ENCODE results near the gene PDZD7.

Gene PDZD7

DNA sequence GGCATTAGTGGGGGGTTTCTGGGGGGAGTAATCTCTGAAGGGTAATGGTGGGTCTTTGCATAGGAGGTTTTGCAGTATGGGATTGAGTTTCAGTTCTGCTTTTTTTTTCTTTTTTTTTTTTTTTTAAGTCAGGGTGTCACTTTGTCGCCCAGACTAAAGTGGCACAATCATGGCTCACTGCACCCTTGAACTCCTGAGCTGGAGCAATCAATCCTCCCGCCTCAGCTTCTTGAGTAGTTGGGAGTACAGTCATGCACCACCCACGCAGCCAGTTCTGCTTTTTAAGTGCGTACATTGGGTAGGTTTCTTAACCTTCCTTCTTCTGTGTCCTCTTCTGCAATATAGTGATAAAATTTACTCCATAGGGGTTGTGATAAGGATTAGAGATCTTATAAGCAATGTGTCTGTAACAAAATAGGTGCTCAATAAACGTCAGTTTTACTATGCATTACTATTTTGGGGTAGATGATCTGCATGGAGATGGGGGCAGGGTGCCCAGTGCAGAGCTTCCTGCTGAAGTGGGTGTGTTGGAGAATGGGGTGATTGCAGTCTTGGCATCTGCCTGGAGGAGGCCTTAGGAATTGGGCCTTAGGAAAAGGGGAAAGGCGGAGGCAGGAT, 40.4 kb upstream of the PDZD7 start:
- Histone ChIP-seq H3K4me3 (ENCODE audit: low read depth in 1 of 2, low read length in 2 of 2) (no peak overlapping the region), H3K9ac (ENCODE audit: low read depth, low read length) (no peak overlapping the region), H3K27me3 (ENCODE audit: insufficient read depth, low read length, poor library complexity) (peaks cover 16% of the 10 kb centered on the region), H3K79me2 (ENCODE audit: insufficient read depth, low read length) (no peaks in the 10 kb centered on the region), H3K4me1 (ENCODE audit: insufficient read depth, low read length) (peaks cover 8% of the 10 kb centered on the region), H2AFZ (ENCODE audit: low read depth, low read length) (no peak overlapping the region), H3K4me2 (ENCODE audit: insufficient read depth, low read length) (no peak overlapping the region), H4K20me1 (ENCODE audit: insufficient read depth, low read length) (no peaks in the 10 kb centered on the region), H3K9me3 (ENCODE audit: insufficient read depth, low read length, severe bottlenecking) (no peaks in the 10 kb centered on the region), H3K36me3 (ENCODE audit: insufficient read depth, low read length) (no peaks in the 10 kb centered on the region), H3K27ac (ENCODE audit: low read length) (no peak overlapping the region)
- ATAC-seq (ENCODE audit: insufficient read depth, low read depth) (no peak), DNase-seq (no peak)
- no peak for TF ChIP-seq EZH2 (IDR thresholded peaks at IDR 0.05; ENCODE audit: borderline replicate concordance, low read depth, low read length, severe bottlenecking)
- TF ChIP-seq, protein P1, sequence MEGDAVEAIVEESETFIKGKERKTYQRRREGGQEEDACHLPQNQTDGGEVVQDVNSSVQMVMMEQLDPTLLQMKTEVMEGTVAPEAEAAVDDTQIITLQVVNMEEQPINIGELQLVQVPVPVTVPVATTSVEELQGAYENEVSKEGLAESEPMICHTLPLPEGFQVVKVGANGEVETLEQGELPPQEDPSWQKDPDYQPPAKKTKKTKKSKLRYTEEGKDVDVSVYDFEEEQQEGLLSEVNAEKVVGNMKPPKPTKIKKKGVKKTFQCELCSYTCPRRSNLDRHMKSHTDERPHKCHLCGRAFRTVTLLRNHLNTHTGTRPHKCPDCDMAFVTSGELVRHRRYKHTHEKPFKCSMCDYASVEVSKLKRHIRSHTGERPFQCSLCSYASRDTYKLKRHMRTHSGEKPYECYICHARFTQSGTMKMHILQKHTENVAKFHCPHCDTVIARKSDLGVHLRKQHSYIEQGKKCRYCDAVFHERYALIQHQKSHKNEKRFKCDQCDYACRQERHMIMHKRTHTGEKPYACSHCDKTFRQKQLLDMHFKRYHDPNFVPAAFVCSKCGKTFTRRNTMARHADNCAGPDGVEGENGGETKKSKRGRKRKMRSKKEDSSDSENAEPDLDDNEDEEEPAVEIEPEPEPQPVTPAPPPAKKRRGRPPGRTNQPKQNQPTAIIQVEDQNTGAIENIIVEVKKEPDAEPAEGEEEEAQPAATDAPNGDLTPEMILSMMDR (IDR thresholded peaks at IDR 0.05; ENCODE audit: borderline replicate concordance, extremely low read depth, low read length, poor library complexity, severe bottlenecking) = no peak

DNA sequence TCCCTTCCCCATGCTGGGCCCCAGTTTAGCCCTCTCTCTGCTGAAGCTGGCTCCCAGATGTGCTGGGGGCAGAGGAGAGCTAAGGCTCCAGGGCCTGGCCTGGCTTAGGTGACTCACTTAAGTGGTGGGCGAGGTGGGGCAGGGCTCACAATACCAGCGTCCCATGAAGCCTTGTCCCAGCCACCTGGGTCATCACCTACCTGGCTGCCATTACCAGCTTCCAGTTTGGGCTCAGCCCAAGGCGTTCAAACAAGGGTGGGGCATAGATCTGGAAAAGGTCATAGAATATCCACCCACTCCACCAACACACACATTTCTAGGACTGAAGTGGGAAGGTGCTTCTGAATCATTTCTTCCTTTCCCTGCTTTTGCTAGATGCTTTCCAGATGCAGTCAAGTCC, 39.2 kb upstream of the PDZD7 start:
- peaks cover 8% of the 10 kb centered on the region for H3K4me1 ChIP-seq (ENCODE audit: insufficient read depth, low read length)
- TF ChIP-seq, protein P1 (IDR thresholded peaks at IDR 0.05; ENCODE audit: borderline replicate concordance, extremely low read depth, low read length, poor library complexity, severe bottlenecking) = no peak
- TF ChIP-seq EZH2 (IDR thresholded peaks at IDR 0.05; ENCODE audit: borderline replicate concordance, low read depth, low read length, severe bottlenecking) = no peak
- no peak overlapping the region for H3K4me2 ChIP-seq (ENCODE audit: insufficient read depth, low read length)

DNA sequence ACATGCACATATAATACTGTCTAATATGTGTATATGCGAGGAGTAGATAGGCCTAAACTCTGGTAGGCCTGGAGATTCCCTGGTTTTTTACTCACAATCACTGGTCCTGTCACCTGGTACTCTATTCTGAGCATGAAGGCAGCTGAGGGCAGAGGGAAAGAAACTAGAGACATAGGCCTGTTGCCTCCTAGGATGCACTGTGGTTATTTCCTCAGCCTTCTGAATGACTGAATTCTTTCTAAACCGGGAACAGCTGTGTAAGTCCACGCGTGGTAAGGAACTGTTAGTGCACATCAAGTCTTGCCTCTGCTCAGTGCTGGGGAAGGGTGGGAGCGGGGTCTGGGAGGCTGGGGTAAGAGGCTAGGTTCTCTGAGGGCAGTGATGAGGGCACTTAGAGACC, 38.5 kb upstream of the PDZD7 start:
- H3K79me2 ChIP-seq (ENCODE audit: insufficient read depth, low read length) = no peaks in the 10 kb centered on the region
- no peaks in the 10 kb centered on the region for H3K36me3 ChIP-seq (ENCODE audit: insufficient read depth, low read length)
- H3K27me3 ChIP-seq (ENCODE audit: insufficient read depth, low read length, poor library complexity) = peaks cover 3% of the 10 kb centered on the region
- no peak overlapping the region for H3K27ac ChIP-seq (ENCODE audit: low read length)
- DNase-seq (no peak), ATAC-seq (ENCODE audit: insufficient read depth, low read depth) (no peak)
- no peak overlapping the region for H2AFZ ChIP-seq (ENCODE audit: low read depth, low read length)
- TF ChIP-seq EZH2 (IDR thresholded peaks at IDR 0.05; ENCODE audit: borderline replicate concordance, low read depth, low read length, severe bottlenecking) = no peak
- no peak overlapping the region for H3K4me3 ChIP-seq (ENCODE audit: low read depth in 1 of 2, low read length in 2 of 2)
- H3K4me1 ChIP-seq (ENCODE audit: insufficient read depth, low read length) = peaks cover 8% of the 10 kb centered on the region
- no peaks in the 10 kb centered on the region for H4K20me1 ChIP-seq (ENCODE audit: insufficient read depth, low read length)
- H3K9ac ChIP-seq (ENCODE audit: low read depth, low read length) = no peak overlapping the region
- no peak overlapping the region for H3K4me2 ChIP-seq (ENCODE audit: insufficient read depth, low read length)
- no peaks in the 10 kb centered on the region for H3K9me3 ChIP-seq (ENCODE audit: insufficient read depth, low read length, severe bottlenecking)

More for the DNA sequence above, 39.2 kb upstream of the PDZD7 start:
- H4K20me1 ChIP-seq (ENCODE audit: insufficient read depth, low read length) = no peaks in the 10 kb centered on the region
- peaks cover 3% of the 10 kb centered on the region for H3K27me3 ChIP-seq (ENCODE audit: insufficient read depth, low read length, poor library complexity)
- H3K9me3 ChIP-seq (ENCODE audit: insufficient read depth, low read length, severe bottlenecking) = no peaks in the 10 kb centered on the region
- no peak overlapping the region for H2AFZ ChIP-seq (ENCODE audit: low read depth, low read length)
- H3K36me3 ChIP-seq (ENCODE audit: insufficient read depth, low read length) = no peaks in the 10 kb centered on the region
- DNase-seq = no peak
- ATAC-seq (ENCODE audit: insufficient read depth, low read depth) = no peak
- H3K27ac ChIP-seq (ENCODE audit: low read length) = no peak overlapping the region
- no peak overlapping the region for H3K4me3 ChIP-seq (ENCODE audit: low read depth in 1 of 2, low read length in 2 of 2)
- H3K79me2 ChIP-seq (ENCODE audit: insufficient read depth, low read length) = no peaks in the 10 kb centered on the region
- H3K9ac ChIP-seq (ENCODE audit: low read depth, low read length) = no peak overlapping the region

DNA sequence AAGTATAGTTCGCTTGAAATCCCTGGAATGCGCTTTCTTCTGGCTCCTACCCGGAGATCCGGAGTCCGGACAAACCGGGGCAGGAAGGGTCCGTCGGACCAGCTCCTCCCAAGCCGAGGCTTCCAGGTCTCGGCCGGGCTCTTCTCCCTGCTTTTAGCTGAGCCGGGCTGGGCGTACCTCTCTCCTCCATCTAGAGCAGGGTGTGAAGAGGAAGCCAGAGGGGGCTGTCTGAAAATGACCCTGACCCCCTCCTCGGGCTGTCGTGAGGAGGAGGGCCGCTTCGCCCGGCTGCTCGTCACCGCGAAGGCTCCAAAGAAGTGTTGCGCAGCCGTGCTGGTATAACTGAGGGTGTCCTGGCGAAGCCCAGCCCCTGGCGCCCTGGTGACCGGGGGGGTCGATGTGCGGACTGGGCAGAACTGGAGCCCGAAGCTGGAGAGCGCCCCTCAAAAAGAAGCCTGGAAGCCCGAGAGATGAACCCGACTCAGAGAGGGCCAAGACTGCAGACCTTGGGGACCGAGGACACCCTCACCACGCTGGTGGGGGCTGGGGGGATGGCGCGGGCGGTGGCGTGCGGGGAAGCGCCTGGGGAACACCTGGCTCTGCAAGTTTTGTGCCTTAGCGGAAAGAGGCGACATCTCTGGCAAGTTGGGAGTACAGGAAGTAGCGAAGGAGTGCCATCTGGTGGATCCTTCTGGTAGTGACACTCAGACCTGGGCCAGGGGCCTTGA, 36.6 kb upstream of the PDZD7 start:
- peak overlapping the region; percentile 82 for H3K4me2 ChIP-seq (ENCODE audit: insufficient read depth, low read length)
- H3K27me3 ChIP-seq (ENCODE audit: insufficient read depth, low read length, poor library complexity) = no peaks in the 10 kb centered on the region
- ATAC-seq (ENCODE audit: insufficient read depth, low read depth) (peak; percentile 88), DNase-seq (peak; percentile 87)
- peak overlapping the region; percentile 73 for H3K27ac ChIP-seq (ENCODE audit: low read length)
- no peaks in the 10 kb centered on the region for H4K20me1 ChIP-seq (ENCODE audit: insufficient read depth, low read length)
- H3K79me2 ChIP-seq (ENCODE audit: insufficient read depth, low read length) = no peaks in the 10 kb centered on the region
- peak overlapping the region; percentile 18 to 54; a peak in 3 of 4 replicates for H3K4me3 ChIP-seq (ENCODE audit: low read depth in 1 of 2, low read length in 2 of 2)
- H3K4me1 ChIP-seq (ENCODE audit: insufficient read depth, low read length) = peaks cover 16% of the 10 kb centered on the region
- no peaks in the 10 kb centered on the region for H3K36me3 ChIP-seq (ENCODE audit: insufficient read depth, low read length)
- TF ChIP-seq, protein P1 (IDR thresholded peaks at IDR 0.05; ENCODE audit: borderline replicate concordance, extremely low read depth, low read length, poor library complexity, severe bottlenecking) = peak; percentile 90
- TF ChIP-seq EZH2 (IDR thresholded peaks at IDR 0.05; ENCODE audit: borderline replicate concordance, low read depth, low read length, severe bottlenecking) = no peak
- H2AFZ ChIP-seq (ENCODE audit: low read depth, low read length) = peak overlapping the region; percentile 85
- no peaks in the 10 kb centered on the region for H3K9me3 ChIP-seq (ENCODE audit: insufficient read depth, low read length, severe bottlenecking)
- H3K9ac ChIP-seq (ENCODE audit: low read depth, low read length) = peak overlapping the region; percentile 59
